Endometrial microvascular endothelial cells (primary cell): Measurements from ENCODE around the gene P2RY6. TPM values are rescaled to one million over a fixed set of nuclear protein-coding genes. Genes with fewer than 3 reads are reported as not detected.
"Not testable (repeated sequence)": the region's sequence is repeated elsewhere in the genome, so short reads cannot be mapped to it uniquely, and the experiment has no call there.

Experiments used
- in situ Hi-C: cut with HindIII; loops from 2 replicates; pipeline ENCODE4 v1.10.0; 2017; ENCODE audit warnings: low sequenced_read_pairs, low pct_unique_long_range_greater_than_20kb; ENCODE audit errors: inconsistent ontology term
- total RNA-seq: library from RNA; depleted of rRNA; stranded (reverse); fragments of >200 nt; gene quantifications from one replicate; pipeline ENCODE4 v1.2.3, GENCODE V29; 2015; ENCODE audit errors: inconsistent ontology term

The P2RY6 gene
- total RNA-seq, 1 donor from 2014 or later: not detected

GRCh38 chr11:73271478-73271865 is 666 bp upstream of the P2RY6 start:
- in situ Hi-C loops: not testable (repeated sequence)

DNA sequence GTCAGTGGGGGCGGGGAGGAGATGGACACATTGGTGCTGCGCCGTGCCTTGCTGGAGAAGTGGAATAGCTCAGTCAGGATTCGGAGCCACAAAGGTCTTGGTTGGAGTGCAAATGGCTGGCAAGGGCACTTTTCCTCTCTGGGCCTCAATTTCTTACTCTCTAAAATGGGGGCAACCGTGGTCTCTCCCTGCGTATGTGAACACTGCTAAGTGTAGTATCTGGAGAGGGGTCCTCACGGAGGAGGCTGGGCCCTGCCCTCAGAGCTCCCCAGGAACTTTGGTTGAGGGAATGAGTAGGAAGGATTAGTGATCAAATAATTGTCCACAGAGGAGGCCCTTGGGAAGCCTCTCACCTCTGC is 521 bp downstream of the P2RY6 start:
- in situ Hi-C loops: no loop called here

DNA sequence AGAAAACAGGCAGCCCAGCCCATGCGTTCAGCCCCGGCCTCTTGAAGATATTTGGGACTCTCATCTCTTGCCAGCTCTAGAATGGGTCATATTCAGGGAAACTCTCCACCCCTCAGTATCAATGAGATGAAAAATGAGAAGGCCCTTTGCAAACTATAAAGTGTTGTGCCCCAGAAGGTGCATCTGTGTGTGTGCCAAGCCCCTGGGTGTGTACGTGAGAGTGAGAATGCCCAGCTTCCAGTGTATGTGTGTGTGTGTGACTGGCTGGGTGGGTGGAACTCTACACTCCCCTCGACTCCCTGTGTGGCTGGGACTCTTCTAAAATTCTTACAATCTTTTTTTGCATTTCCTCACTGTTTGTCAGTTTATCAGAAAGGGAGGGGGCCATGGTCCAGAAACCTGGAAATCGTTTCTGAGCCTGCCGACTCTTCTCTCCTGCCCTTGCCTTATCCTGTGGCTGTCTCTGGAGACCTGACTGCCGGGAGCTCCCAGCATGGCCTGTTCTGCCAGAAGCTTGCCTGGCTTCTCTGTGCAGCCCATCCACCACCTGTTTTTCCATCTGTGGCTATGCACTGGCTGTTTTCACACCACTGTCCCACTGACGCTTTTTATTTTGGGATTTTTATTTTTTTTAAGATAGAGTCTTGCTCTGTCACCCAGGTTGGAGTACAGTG is 1.2 kb downstream of the P2RY6 start:
- in situ Hi-C loops: no loop called here

GRCh38 chr11:73274191-73274590 is 2.1 kb downstream of the P2RY6 start:
- in situ Hi-C loops: not testable (repeated sequence)

GRCh38 chr11:73274722-73275380 is 2.7 kb downstream of the P2RY6 start:
- in situ Hi-C loops: no loop called here

GRCh38 chr11:73275381-73275750 is 3.2 kb downstream of the P2RY6 start:
- in situ Hi-C loops: no loop called here

GRCh38 chr11:73277467-73277866 is 5.3 kb downstream of the P2RY6 start:
- in situ Hi-C loops: no loop called here

DNA sequence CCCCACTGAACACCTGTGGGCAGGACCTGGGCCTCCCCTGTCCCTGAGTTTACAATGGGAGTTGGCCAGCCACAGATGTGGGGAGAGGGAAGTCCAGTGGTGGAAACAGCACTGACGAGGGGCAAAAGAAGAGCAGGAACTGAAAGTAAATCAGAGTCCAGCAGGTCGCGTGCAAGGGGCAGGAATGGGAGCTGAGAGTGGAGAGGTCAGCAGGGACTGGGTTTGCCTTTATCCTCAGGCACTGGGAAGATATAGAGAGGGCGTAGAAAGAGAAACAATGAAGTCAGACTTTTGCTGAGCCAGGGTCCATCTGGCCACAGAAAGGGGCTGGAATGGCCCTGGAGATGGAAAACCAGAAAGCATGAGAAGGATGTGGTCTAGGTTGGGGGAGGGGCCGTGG is 8.5 kb downstream of the P2RY6 start:
- in situ Hi-C loops: no loop called here

- in situ Hi-C loops: no loop called here
These were observed 9.1 kb downstream of the P2RY6 start for GRCh38 chr11:73281201-73281741.

DNA sequence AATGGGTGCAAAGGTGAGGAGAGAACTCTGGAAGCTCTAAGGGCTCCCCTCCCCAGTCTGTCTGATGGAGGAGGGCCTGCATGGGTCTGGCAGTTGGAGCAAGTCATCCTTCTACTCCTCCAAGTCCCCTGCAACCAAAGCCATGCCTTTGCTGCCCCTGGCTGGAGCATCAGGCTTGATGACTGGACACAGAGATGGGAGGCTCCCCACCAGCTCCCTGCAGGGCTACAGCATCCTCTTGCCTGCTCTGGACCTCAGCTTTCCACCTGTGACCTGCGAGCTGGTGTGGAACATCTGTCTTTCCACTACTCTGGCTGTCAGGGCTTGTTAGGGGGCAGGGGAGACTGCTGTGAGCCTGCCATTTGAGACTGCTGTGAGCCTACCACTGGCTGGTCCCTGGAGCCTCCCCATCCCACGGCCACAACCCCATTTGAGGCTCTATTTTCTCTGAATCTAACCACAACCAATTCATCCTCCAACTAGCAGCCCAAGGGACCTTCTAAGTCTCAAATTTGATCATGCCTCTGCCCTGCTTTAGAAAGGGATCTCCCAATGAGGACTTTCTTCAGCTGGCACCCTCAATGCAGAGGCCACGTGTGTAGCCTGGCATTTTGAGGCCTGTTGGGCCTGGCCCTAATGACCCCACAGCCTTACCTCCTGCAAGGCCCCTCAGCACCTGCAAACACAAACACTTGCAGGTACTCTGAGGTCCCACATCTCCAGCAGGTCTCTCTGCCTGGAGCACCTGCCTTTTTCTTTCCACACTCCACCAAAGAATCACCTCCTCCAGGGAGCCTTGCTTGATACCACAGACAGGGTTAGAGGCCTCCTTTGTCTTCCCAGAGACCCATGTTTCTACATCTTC is 9.9 kb downstream of the P2RY6 start:
- in situ Hi-C loops: no loop called here

DNA sequence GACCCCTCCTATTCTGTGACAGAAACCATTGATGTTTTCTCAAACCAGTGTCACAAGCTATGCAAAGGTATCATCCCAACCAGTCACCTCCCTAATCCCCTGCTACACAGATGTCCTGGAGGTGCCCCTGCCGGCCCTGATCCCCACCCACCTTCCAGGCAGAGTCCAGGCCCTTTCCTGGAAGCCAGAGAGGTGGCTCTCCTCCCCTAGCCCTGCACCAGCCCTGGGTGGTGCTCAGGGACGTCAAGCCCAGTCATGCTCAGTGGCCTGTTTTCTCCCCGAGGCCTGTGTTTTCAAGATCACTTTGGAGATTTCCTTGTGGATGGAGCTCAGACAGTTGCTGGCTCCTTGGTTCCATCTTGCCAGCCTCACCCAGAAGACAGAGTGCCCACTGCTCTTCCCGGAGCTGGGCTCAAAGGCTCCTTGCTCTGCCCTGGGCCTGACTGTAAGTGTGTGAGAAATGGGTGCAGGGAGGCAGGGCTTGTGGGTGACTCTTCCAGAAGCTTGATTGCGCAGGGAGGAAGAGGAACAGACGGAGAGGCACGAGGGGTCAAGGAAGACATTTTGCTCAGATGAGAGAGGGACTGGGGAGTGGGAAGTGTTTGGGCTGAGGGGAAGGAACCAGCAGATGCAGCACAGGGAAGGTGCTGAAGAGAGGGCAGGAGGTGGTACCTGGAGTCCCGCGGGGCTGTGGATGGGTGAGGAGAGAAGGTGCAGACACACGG is 11.3 kb downstream of the P2RY6 start:
- in situ Hi-C loops: no loop called here

DNA sequence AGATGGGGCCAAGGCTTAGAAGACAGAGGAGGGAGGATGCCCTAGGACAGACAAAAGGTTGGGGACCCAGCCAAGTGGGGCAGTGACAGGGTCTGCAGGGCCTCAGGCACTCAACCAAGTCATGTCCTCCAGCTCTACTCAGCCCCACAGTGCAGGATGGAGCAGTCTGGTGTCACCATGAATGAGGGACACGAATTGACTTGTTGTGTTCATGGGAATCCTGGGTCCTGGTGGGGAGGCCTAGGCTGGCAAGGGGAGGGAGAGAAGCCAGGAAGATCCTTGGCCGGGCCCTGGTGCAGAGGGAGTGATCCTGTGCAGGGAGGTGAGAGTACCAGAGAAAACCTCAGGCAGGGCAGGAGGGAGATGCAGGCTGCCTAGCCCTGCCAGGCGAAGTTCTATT is 12.0 kb downstream of the P2RY6 start:
- in situ Hi-C loops: no loop called here

DNA sequence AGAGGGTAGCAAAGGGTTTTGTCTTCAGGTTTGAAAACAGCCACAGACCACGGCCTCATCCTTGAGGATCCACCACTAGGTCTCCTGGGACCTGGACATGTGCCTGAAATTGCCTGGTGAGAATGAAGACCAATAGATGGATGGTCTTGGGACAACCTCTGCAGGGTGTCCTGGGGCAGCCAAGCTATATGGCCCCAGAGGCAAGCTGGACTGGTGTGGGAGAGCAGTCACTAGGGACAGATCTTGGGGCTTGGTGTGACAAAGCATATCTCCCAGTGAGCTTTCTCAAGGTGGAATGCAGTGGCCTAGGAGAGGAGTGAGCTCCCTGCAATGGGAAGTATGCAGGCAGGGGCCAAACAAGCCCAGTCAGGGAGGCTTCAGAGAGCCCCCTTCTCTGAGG is 13.6 kb downstream of the P2RY6 start:
- in situ Hi-C loops: no loop called here

DNA sequence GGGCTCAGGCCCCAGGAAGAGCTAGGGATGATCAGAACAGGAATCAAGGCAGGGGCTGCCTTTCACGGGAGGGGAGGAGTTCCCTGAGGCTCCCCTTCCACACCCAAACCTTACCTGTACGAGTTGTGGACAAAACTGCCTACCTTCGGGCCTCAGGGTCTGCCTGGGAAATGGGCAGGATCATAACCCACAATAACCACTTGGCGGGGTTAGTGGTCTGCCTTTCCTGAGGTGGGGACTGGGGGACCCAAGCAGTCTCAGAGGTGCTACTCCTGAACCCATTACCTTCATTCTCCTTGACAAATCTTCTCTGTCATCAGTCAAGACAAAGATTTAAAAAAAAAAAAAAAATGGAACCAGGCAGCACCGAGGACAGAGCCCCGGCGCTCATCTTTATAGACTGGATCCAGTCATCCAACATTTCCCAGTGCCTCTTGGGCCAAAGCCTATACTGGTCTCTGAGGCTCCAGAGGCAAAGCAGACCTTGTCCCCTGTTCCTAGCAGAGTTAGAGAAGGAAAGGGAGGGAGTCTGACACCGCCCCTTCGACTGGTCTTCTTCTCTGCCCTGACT is 14.2 kb downstream of the P2RY6 start:
- in situ Hi-C loops: no loop called here

GRCh38 chr11:73287400-73288101 is 15.4 kb downstream of the P2RY6 start:
- in situ Hi-C loops: no loop called here

DNA sequence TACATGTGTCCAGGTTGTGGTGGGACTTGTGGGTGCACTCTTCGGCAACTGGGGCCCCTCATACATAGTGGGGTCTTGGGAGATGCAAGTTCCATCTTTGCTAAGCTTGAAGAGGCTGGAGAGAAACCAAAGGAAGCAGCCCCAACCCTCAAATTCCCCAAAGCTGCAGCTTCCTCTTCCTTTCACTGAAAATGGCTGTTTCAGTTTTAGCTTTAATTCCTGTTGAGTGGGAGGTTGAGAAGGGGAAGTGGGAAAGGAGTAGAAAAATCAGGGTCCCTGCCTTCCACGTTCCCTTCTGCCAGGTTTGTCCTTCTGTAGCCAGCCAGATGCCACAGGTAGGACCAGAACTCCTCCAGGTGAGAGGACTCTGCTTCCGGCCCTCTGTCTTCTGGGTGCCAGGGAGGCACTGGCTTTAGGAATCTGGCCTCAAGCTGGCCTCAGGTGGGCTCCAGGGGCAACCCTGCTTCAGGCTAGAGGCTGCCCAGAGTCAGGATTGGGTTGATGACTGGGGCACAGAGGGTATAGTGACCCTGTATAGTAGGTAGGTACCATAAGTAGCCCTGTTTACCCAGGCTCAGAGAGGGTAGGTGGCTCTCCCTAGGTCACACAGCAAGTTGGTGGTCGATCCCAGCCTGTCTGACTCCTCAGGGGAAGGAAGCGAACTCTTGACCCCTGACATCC is 16.2 kb downstream of the P2RY6 start:
- in situ Hi-C loops: no loop called here

GRCh38 chr11:73288873-73289707 is 17.0 kb downstream of the P2RY6 start:
- in situ Hi-C loops: no loop called here
